H1 (cell line): ENCODE results near the gene CDC45.

Experiments
- ASH2L ChIP-seq: fragments of 200-600, 300-600 bp; sonication (generic); IDR thresholded peaks from one replicate; pipeline ENCODE4 v1.7.1; 2017; ENCODE audit warnings: low read length
- BACH1 ChIP-seq: IDR thresholded peaks from 2 replicates; pipeline ENCODE4 v1.6.1; 2012; ENCODE audit warnings: low read length, improper control_type of control experiment
- BCL11A ChIP-seq, 2 experiments: IDR thresholded peaks; one replicate each; pipeline ENCODE4 v1.6.1; 2011; ENCODE audit warnings: low read depth in 2 of 2, low read length in 2 of 2, mild to moderate bottlenecking in 2 of 2
- CTCF ChIP-seq, 3 experiments: IDR thresholded peaks; 1 replicate in 2 of 3; 2 replicates in 1 of 3; pipeline versions ENCODE4 v1.5.1 to v1.6.1; 2011; ENCODE audit warnings: low read length in 3 of 3, mild to moderate bottlenecking in 3 of 3, inconsistent platforms in 2 of 3, low read depth in 1 of 3, moderate library complexity in 1 of 3; ENCODE audit not compliant: insufficient read depth in 1 of 3; ENCODE audit errors: control extremely low read depth in 1 of 3
- EZH2 ChIP-seq: fragments of 200-600 bp; sonication (generic); IDR thresholded peaks from 2 replicates; pipeline ENCODE4 v1.7.1; 2012; ENCODE audit warnings: low read depth, mild to moderate bottlenecking, moderate library complexity, low read length, inconsistent platforms; ENCODE audit not compliant: severe bottlenecking
- MAX ChIP-seq: IDR thresholded peaks from 2 replicates; pipeline ENCODE4 v1.6.1; 2012; ENCODE audit warnings: inconsistent platforms
- POLR2A ChIP-seq, 2 experiments: IDR thresholded peaks; 1 replicate in 1 of 2; 2 replicates in 1 of 2; pipeline ENCODE4 v1.6.1; 2011; ENCODE audit warnings: low read depth in 2 of 2, low read length in 2 of 2, mild to moderate bottlenecking in 2 of 2; ENCODE audit errors: control extremely low read depth in 1 of 2
- RNF2 ChIP-seq: fragments of 200-900, 300-1000 bp; sonication (generic); IDR thresholded peaks from 2 replicates; pipeline ENCODE4 v1.7.1; 2016; ENCODE audit warnings: borderline replicate concordance, low read depth, mild to moderate bottlenecking, antibody characterized with exemption, low read length; ENCODE audit not compliant: poor library complexity, severe bottlenecking; ENCODE audit errors: missing control alignments
- SIRT6 ChIP-seq: IDR thresholded peaks from one replicate; pipeline ENCODE4 v1.7.1; 2012; ENCODE audit warnings: low read length, inconsistent platforms
- SRF ChIP-seq: IDR thresholded peaks from 2 replicates; pipeline ENCODE4 v1.6.1; 2011; ENCODE audit warnings: mild to moderate bottlenecking, low read depth, low read length, moderate library complexity
- SUZ12 ChIP-seq: fragments of 200-600 bp; sonication (generic); IDR thresholded peaks from 2 replicates; pipeline ENCODE4 v1.6.1; 2012; ENCODE audit warnings: mild to moderate bottlenecking, inconsistent platforms, low read length, moderate library complexity, mixed read lengths
- TAF1 ChIP-seq: IDR thresholded peaks from 2 replicates; pipeline ENCODE4 v1.6.1; 2011; ENCODE audit warnings: mild to moderate bottlenecking, low read depth, low read length
- TEAD4 ChIP-seq: IDR thresholded peaks from 2 replicates; pipeline ENCODE4 v1.6.1; 2012; ENCODE audit warnings: low read depth, low read length, inconsistent platforms, mixed read lengths

GRCh38 chr22:19555651-19556050 is 75.9 kb downstream of the CDC45 start:
- TF ChIP-seq BACH1 (no peak), POLR2A (IDR thresholded peaks at IDR 0.05; ENCODE audit: control extremely low read depth in 1 of 2, low read depth in 2 of 2, low read length in 2 of 2) (no peak), ASH2L (no peak), RNF2 (no peak), TAF1 (no peak), BCL11A (IDR thresholded peaks at IDR 0.05; ENCODE audit: low read depth in 2 of 2, low read length in 2 of 2) (no peak), SIRT6 (no peak), TEAD4 (no peak), CTCF (IDR thresholded peaks at IDR 0.05; ENCODE audit: control extremely low read depth in 1 of 3, insufficient read depth in 1 of 3, low read depth in 1 of 3, low read length in 3 of 3) (no peak), MAX (no peak), SRF (no peak), EZH2 (no peak), SUZ12 (no peak)
